ENCODE data around the gene PWWP2B.

DNA sequence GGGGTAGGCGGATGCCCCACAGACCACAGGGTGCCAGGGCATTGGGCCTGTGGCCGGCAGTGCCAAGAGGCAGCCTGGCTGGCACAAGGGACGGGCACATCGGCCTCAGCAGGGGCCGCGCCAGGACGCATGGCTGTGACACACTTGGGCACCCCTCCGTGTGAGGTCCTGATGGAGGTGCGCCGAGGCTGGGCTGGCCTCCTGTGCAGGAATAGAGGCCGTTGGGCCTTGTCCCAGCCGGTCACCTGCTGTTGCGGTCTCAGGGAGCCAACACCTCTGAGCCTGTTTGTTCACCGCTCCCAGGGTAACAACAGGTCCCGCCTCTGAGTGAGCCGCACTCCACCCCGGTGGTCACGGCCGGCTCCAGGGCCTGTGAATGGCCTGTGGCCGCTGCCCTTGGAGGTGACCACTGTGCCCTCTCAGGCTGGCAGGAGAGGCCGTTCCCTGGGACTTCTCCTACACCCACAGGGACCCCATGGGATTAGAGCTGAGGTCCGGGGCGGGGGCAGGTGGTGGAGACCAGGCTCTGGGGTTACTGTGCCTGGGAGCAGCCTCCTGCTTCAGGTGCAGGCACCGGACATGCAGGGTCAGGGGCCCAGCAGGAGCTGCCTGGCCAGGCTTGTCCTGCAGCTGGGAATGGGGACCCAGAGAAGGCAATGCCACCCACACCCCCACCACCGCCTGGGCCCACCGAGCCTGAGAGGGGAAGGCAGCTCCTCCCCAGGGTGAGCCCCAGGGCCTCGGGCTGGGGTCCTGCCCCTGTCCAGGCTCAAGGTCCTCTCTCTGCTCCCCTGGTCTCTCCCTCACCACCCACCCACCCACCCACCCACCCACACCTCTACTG is 12.0 kb downstream of the PWWP2B start:
- TF ChIP-seq CTCF (IDR thresholded peaks at IDR 0.05), result no peak
- TF ChIP-seq EP300 (IDR thresholded peaks at IDR 0.05), result no peak

All from esophagus muscularis mucosa (tissue), 3 donors.